GM12801 (cell line): Measurements from ENCODE around the gene ATP5MK.

Source experiments
- TF ChIP-seq, protein P1 (sequence below): IDR thresholded peaks from one replicate; pipeline ENCODE4 v1.5.1; 2011; ENCODE audit warnings: control low read depth; ENCODE audit not compliant: insufficient read length; ENCODE audit errors: extremely low read depth

Gene ATP5MK

DNA sequence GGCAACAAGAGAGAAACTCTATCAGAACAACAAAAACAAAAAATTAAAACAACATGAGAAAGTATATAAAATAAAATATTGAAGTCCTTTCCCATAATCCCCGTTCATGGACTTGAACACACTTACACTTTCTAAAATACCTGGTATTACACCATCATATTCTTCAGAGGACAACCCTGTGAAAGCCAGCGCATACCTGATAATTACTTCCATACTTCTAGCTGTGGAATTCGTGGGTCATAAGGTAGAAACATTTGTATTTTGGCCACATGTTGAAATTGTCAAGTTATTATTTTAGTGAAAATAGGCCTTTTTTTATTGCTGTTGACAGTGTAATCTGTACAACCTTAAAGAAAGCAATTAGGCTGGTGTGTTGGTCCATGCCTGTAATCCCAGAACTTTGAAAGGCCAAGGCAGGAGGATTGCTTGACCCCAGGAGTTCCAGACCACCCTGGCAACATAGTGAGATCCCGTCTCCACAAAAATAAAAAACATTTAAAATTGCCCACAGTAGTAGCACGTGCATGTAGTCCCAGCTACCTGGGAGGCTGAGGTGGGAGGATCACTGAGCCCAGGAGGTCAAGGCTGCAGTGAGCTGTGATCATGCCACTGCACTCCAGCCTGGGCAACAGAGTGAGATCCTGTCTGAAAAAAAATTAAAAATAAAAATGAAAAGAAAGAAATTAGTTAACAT is 40.2 kb downstream of the ATP5MK start:
- TF ChIP-seq, protein P1, sequence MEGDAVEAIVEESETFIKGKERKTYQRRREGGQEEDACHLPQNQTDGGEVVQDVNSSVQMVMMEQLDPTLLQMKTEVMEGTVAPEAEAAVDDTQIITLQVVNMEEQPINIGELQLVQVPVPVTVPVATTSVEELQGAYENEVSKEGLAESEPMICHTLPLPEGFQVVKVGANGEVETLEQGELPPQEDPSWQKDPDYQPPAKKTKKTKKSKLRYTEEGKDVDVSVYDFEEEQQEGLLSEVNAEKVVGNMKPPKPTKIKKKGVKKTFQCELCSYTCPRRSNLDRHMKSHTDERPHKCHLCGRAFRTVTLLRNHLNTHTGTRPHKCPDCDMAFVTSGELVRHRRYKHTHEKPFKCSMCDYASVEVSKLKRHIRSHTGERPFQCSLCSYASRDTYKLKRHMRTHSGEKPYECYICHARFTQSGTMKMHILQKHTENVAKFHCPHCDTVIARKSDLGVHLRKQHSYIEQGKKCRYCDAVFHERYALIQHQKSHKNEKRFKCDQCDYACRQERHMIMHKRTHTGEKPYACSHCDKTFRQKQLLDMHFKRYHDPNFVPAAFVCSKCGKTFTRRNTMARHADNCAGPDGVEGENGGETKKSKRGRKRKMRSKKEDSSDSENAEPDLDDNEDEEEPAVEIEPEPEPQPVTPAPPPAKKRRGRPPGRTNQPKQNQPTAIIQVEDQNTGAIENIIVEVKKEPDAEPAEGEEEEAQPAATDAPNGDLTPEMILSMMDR: no peak

DNA sequence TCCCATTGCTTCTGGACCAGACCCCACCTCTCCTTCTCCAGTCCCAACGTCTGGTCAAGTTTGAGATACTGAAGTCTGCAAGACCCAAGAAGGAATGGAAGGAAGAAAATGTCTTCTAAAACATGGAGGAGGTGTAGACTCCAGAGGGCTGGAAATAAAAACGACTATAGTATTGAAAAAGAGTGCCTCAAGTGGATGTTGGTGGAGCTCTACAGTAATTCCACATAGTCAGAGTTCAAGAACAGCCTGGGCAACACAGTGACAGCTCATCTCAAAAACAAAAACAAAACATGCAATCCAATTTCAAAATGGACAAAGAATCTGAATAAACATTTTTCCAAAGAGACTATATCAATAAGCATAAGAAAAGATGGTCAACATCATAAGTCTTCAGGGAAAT is 43.0 kb downstream of the ATP5MK start:
- TF ChIP-seq, protein P1: no peak

DNA sequence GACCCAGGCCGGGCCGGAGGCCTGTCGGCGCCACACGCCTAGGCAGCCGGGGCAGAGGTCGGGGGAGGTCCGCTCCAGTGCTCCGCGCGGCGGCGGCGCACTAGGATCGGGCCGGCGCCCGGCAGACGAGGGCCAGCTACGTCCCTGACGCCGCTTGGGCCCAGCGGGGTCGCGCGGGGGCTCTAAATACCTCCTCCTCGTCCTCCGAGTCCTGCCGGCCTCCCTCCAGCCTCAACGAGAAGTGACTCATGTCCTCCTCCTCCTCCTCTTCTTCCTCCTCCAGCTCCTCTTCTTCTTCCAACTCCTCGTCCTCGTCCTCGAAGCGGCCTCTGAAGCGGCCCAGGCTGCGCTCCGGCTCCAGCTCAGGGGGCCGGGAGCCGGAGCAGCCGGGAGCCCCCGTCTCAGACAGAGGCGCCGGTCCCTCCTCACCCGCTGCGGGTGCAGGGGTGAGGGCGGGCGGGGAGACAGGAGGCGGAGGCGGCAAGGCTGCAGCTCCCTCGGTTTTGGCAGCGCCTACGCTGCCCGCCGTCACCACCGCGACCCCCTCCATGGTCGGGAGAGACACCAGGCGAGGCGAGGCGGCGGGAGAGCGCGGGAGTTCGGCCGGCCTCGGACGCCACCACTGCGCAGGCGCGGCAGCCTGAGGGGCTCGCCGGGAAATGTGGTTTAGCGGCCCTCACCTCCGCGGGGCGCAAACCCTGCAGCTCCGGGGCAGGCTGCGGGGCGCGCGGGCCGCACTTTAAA is 45.6 kb downstream of the ATP5MK start, which contains the start of gene PCGF6:
TSS of gene PCGF6 (minus strand) at position 624 of the 744 bp plus-strand sequence. CDS start at position 550, 74 bp downstream.
- TF ChIP-seq, protein P1: no peak

DNA sequence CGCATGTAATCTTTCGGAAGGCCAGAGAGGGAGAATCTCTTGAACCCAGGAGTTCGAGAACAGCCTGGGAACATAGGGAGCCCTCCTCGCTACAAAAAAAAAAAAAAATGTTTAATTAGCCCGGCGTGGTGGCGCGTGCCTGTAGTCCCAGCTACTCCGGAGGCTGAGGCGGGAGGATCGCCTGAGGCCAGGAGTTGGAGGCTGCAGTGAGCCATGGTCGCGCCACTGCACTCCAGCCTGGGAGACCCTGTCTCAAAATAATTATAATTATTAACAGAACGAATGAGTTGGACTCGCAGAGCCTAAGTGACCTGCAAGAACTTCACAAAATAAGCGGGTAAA is 46.1 kb downstream of the ATP5MK start:
- TF ChIP-seq, protein P1: no peak
